DMS79 (cell line): ENCODE results near the gene MBTPS2.
"Not testable (repeated sequence)": the region's sequence is repeated elsewhere in the genome, so short reads cannot be mapped to it uniquely, and the experiment has no call there.

Source experiments
- DNase-seq: peaks from one replicate; lab custom pipeline; 2025; lab: John Stamatoyannopoulos, UW

The MBTPS2 gene

GRCh38 chrX:21856504-21856903 lies 17.1 kb downstream of the MBTPS2 start:
- no peak for DNase-seq

GRCh38 chrX:21863241-21863640 lies 23.8 kb downstream of the MBTPS2 start:
- DNase-seq, result no peak

DNA sequence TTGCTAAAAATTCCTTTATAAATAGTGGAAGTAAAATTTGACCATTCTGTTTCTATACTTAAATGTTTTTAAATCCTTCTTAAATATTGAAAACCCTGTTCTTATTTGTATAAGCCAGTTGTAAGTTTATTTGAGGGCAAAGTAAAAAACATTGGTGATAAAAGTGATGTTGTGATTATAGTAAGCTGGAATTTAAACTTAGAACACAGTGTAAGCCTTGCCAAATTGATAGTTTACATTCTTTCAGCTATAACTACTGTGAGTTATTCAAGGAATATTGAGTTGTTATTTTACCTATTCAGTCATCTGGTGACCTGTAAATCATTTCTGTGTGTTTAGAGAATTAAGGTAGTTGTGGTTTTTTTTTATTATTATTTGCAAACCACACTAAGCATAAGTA lies 26.0 kb downstream of the MBTPS2 start:
- DNase-seq, result no peak

- DNase-seq, result no peak
These were observed 31.1 kb downstream of the MBTPS2 start for GRCh38 chrX:21870494-21870893.

DNA sequence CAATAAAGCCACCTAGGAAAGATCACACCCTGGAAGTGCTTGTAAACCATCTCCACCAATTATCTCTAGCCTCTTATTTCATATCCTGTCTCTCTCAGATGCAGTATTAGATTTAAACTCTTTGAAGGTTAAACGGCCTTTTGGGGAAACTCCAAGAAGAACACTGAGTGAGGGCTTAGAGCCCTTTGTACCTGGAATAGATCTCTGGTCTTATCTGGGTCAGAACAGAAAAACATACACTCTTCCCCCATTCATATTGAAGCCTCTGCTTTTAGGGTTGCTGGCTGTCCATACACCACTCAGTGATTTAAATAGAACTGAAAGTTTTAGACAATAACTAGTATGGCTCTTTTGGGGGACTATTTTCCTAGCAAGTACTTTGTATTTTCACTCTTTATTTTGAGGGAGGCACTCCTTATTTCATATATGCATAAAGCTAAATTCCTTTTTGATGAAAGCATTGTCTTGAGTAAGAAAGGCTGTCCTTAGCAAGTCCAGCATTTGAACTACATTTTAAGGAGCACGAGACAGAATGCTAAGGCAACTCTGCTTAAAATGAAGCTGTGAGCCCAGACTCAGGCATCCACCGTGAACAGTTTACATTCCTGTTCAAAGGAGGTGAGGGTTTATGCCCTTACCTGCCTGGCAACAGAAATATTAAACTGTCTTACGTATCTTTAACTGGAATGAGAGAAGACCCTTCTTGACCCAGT lies 33.8 kb downstream of the MBTPS2 start:
- no peak for DNase-seq

GRCh38 chrX:21874182-21874581 lies 34.8 kb downstream of the MBTPS2 start:
- not testable (repeated sequence) for DNase-seq

DNA sequence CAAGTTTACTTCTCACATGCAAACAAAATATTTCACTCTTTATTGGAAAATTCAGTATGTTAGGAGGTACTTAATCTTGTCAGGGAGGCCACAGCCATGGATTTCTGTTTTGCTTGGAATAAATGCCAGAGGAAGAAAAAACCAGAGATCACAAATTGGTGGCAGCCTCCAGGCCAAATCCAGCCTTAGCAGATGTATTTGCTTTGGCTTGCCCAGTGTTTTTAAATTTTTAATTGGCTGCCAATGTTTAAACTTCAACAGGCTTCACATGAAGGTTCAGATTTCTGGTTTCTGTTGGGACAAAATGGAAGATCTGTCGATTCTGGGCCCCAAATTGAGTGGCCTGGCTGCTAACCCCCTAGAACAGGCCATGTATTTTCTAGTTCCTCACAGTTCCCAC lies 35.6 kb downstream of the MBTPS2 start:
- DNase-seq, result no peak

DNA sequence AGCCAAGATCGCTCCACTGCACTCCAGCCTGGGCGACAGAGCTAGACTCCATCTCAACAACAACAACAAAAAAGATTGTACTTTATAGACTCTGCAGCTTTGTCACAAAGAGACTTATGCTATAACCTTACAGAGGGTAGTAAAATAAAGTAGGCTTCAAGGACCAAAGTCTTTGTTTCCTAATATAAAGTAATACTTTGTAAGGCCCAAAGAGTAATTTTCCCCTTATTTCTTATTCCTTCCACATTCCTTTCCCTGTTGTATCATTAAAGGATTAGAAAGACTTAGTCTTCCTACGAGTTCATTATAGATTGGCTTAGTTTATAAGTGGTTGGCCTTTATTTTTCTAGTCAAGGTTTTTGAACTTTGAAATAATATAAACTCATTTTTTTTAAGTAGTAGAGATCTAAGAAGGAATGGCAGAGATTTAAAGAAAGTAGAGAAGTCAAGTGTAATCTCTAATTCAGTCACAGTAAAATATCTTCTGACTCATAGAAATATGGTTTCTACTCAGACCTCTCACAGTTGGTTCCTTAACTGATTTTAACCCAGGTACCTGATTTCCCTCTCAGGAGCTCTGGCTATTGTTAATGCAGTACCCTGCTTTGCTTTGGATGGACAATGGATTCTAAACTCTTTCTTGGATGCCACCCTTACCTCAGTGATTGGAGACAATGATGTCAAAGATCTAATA lies 42.6 kb downstream of the MBTPS2 start:
- DNase-seq, result no peak

DNA sequence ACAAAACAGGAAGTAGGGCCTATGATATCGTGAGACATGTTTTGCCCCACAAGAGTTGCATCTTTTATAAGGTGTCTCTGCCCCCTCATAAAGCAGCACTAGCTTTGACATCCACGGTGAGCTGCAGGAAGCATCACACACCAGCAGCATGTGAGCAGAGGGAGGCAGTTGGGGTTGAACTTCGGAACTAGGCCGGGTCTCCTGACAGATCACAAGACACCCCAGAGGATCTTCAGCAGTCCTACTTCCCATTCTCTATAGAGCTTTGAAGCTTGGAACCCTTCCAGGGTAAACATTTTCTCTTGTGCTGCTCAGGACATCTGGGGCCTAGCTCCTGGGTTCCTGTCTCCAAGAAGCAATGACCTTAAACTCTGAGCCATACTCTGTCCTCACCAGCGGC lies 43.8 kb downstream of the MBTPS2 start:
- DNase-seq, result no peak

DNA sequence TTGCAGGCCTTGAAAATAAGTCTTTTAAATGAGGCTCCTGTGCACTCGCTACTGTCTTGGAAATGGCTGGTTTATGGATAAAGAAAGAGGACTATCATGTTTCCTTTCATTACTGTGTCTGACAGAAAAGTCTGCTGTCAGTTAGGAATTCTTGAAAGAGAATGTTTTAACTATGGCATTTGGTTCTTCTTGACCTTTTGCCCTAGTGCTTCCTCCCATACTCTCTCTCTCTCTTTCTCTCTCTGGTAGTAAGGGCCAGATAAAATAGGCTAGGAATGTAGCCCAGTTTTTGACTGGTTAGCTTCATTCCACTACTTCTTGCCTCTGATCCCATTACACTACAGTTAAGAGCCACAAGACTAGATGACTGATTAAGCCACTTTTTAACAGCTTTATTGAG lies 46.2 kb downstream of the MBTPS2 start:
- DNase-seq, result no peak

GRCh38 chrX:21905313-21905712 lies 65.9 kb downstream of the MBTPS2 start:
- no peak for DNase-seq

DNA sequence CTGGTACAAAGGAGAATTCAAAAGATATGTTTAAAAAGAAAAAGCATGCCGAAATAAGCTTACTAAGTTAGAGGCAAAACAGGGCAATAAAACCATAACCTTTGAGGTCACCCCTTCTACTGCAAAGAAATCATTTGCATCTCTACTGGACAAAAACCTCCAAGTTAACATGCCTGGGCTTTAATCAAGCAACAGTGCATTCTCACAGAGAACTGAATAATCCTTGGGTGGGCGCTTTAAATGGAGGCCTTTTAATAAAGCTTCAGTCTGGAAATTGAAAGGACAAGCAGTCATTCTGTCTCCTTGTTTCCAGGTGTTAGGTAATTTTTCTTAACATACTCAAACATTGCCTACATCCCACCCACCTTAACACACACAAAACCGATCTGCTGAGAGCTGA lies 66.5 kb downstream of the MBTPS2 start:
- DNase-seq, result no peak

DNA sequence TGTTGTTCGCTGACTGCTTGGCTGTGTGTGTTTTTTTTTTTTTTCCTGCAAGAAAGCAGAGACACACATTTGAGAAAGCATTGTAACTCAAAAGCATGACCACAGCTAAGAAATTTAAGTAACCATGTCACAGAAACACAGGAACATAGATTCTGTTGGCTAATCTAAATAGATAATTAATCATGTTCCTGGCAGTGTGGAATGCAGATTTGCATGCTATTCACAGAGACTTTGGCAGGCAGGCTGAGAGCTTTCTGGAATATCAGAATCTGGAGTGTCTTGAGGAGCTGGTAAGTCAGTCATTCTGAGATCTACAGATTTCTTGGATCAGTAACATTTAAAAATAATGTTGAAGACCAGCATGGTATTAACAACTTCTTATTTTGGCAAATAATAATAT lies 67.8 kb downstream of the MBTPS2 start:
- DNase-seq, result no peak

GRCh38 chrX:21911481-21911880 lies 72.1 kb downstream of the MBTPS2 start:
- no peak for DNase-seq

GRCh38 chrX:21912220-21912619 lies 72.8 kb downstream of the MBTPS2 start:
- DNase-seq, result no peak

GRCh38 chrX:21912989-21913388 lies 73.6 kb downstream of the MBTPS2 start:
- no peak for DNase-seq

DNA sequence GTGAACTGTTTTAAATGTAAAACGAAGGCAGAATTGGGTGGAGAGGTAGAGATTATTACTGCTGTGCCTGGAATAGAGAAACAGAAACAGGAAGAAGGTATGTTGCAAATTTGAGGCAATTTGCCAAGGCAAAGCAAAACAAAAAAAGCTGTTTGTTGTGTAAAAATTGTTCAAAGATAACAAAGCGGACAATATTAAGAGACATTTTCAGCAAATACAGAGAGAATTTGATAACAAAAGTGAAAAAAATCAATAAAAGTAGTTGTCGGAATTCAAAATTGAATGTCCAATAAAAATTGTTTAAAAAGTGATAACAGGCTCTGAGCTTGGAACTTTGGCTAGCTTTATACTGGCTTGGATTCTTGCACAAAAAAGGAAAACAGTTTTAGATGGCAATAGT lies 86.7 kb downstream of the MBTPS2 start:
- no peak for DNase-seq

DNA sequence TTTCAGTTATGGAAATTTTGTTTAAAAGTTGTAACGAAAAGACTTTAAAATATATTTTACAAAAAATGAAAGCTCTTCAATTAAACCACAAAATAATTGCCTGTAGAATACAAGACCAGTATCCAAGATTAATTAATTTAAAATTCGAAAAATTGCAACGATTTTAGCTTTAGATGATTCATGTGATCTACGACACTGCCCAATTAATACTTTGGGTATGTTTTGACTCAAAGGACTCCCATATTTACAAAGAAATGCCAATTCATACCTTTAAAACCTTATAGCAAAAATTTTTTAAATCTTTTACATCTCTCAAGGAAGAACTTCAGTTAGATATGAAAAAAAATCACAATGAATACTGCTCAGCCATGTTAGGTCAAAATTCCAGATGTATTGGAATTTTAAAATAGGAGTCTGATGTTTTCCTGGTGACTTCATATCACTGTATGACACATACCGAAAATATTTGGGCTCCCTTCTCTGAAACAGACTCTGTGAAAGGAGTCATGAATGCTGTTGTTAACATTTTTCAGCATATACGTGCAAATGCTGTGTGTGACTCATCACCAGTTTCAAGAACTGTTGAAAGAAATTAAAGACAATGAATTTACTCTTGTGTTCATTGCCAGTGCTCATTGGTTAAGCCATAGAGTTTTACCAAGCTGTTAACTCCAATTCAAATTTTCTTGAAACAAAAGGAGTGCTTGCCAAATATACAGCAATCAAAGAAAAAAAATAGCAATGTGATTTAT lies 87.3 kb downstream of the MBTPS2 start:
- no peak for DNase-seq

DNA sequence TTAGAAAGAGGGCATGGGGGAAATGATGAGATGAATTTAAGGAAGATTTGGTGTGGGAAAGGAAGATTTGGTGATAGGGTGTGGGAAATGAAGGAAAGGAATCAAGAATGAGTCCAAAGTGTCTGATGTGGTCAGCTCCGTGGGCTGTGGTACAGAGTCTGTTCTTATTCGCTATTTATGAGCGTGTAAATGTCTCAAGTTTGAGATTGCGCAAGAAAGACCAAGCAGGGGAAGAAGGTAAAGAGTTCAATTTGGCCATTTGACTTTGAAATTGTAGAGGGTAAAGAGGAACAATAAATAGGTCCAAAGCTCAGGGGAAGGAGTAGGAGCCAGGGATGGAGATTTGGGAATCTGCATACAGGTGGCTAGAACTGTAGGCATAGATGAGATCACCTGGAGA lies 89.8 kb downstream of the MBTPS2 start:
- no peak for DNase-seq

GRCh38 chrX:21930986-21931385 lies 91.6 kb downstream of the MBTPS2 start:
- DNase-seq, result no peak

- DNase-seq, result no peak
These were observed 93.0 kb downstream of the MBTPS2 start for GRCh38 chrX:21932292-21933002.

- no peak for DNase-seq
These were observed 93.7 kb downstream of the MBTPS2 start for GRCh38 chrX:21933077-21933476.

DNA sequence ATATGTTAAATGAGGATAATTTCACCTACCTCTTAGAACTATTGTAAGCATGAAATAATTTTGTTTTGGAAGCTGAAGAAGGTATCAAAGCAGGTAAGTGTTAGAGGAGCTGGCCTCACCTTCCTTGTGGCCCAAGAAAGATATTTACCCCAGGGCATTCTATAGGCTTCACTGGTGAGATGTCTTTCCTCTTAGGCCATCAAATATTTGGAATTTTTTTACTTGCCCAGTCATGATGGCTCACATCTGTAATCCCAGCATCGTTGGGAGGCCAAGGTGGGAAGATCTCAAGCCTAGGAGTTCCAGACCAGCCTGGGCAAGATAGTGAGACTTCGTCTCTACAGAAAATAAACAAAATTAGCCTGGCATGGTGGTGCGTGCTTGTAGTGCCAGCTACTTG lies 95.0 kb downstream of the MBTPS2 start:
- no peak for DNase-seq
